CD4-positive, alpha-beta T cell treated with Interleukin-4 for 4 hours (primary cell): Measurements from ENCODE around the gene ERC2.
"Not testable (repeated sequence)": the region's sequence is repeated elsewhere in the genome, so short reads cannot be mapped to it uniquely, and the experiment has no call there.

Experiments
- DNase-seq: peaks from one replicate; pipeline ENCODE4 v3.0.0-alpha.2; 2020

The ERC2 gene

DNA sequence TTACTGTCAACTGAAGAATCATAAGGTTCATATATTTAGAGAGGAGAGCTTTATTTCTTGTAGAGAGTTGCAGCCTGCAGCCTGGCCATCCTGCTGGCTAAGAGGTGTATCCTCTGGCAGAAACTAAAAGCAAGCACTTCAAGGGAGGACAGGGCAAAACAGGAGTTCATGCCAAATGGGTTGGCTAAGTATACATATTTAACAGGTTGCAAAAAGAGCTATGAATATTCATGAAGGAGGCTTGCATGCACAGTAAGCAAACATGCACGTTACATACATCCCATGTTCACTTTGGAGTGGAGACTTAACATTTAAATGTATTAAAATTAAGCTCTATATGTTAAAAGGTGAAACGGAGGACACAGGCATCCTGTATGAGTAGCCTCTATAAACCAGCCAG lies 354.4 kb downstream of the ERC2 start:
- no peak for DNase-seq

DNA sequence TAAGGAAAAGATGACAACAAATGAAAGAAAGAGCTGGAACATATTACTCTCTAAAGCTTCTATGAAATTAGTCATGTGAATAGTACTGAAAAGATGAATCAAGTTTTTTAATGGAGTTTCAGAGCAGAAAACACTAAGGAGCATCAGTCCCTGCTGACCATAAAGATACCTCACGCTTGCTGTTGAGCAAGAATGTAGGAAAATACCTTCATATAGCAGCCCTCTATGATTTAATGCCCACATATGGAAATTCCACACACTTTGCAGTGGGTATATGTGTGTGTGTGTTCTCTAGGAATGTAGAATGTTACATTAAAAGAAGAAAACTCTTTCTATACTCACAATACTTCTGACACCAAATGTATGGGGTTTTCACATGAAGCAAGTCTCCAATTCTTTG lies 355.0 kb downstream of the ERC2 start:
- DNase-seq: no peak

GRCh38 chr3:56111606-56112304 lies 356.5 kb downstream of the ERC2 start:
- no peak for DNase-seq

GRCh38 chr3:56110886-56111285 lies 357.4 kb downstream of the ERC2 start:
- no peak for DNase-seq

- DNase-seq: no peak
Measured at GRCh38 chr3:56107157-56107556, 361.1 kb downstream of the ERC2 start.

GRCh38 chr3:56102032-56102431 lies 366.2 kb downstream of the ERC2 start:
- DNase-seq: no peak

- no peak for DNase-seq
Measured at GRCh38 chr3:56101576-56101975, 366.7 kb downstream of the ERC2 start.

DNA sequence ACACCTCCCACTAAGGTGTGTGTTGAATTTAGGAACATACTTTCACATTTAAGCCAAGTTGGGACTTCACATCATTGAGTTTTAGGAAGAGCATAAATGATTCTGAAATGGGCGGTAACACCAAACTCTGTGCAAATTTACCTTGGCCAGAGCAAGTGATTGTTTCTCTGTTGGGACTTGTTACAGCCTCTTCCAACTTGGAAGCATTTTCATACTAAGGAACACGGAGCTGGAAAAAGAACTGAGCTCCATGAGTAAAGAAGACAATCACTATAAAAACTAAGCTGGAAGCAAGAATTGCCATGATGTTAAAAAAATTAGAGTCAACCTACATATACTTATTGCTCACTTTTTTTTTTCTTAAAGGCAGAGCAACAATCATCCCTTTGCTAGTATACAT lies 371.3 kb downstream of the ERC2 start:
- no peak for DNase-seq

- no peak for DNase-seq
Measured at GRCh38 chr3:56094170-56094569, 374.1 kb downstream of the ERC2 start.

GRCh38 chr3:56089739-56090138 lies 378.5 kb downstream of the ERC2 start:
- no peak for DNase-seq

GRCh38 chr3:56087451-56088053 lies 380.7 kb downstream of the ERC2 start:
- no peak for DNase-seq

- no peak for DNase-seq
Measured at GRCh38 chr3:56086355-56086754, 381.9 kb downstream of the ERC2 start.

- no peak for DNase-seq
Measured at GRCh38 chr3:56081246-56081645, 387.0 kb downstream of the ERC2 start.

GRCh38 chr3:56076746-56077145 lies 391.5 kb downstream of the ERC2 start:
- no peak for DNase-seq

- no peak for DNase-seq
Measured at GRCh38 chr3:56075089-56075488, 393.2 kb downstream of the ERC2 start.

DNA sequence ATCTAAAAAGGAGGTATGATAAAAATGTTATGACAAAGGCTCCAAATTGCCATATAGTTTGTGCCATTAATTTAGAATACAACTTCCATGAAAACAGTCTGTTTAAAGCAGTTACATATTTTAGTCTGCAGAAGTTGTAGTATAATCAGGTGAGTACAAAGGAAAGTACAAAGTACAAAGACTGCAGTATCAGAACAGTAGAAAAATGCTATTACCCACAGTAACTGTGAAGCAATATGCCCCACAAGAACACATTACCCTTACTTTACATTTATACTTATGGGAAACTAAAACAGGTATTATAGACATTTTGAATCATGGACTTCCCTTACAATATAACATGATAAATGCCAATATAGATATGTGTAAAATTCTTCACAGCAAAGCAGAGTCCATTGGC lies 398.5 kb downstream of the ERC2 start:
- no peak for DNase-seq

DNA sequence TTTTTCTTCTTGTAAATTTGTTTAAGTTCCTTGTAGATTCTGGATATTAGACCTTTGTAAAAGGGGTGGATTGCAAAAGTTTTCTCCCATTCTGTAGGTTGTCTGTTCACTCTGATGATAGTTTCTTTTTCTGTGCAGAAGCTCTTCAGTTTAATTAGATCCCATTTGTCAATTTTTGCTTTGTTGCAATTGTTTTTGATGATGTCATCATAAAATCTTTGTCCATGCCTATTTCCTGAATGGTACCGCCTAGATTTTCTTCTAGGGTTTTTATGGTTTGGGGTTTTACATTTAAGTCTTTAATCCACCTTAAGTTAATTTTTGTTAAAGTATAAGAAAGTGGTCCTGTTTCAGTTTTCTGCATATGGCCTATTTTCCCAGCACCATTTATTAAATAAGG lies 401.9 kb downstream of the ERC2 start:
- not testable (repeated sequence) for DNase-seq

GRCh38 chr3:56064684-56065083 lies 403.6 kb downstream of the ERC2 start:
- no peak for DNase-seq

DNA sequence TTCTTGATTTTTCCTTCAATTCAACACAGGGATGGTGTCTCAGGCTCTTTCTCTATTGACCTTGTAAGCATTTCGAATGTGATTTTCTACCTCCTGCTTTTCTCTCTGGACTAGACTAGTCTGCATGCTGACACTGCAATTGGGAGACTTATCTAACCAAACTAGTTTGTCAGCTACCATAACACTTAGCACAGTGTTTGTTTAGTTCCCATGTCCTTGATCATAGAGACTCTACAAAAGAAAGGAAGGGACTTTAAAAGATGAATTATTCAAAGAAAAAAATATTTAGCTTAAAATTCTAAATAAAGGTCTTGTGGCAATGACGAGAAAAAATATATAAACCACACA lies 407.0 kb downstream of the ERC2 start:
- no peak for DNase-seq

GRCh38 chr3:56060521-56061278 lies 407.6 kb downstream of the ERC2 start:
- DNase-seq: no peak

DNA sequence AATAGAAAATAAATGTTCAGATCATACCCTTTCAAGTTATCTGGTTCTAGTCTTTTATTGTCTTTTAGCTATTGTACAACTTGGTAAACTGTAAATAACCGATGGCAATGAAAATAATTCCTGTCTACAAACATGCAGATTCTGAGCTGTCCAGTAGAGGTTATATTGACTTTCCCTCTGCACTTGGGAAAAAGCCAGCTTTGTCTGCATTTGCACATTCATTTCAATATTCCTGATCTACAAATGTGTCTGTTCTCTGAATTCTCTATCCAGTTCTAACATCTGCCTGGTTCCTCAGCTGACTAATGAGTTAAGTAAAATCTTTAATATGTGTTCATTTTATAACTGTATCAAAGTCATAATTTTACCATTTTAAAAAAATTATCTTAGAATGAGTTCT lies 408.5 kb downstream of the ERC2 start:
- DNase-seq: no peak

DNA sequence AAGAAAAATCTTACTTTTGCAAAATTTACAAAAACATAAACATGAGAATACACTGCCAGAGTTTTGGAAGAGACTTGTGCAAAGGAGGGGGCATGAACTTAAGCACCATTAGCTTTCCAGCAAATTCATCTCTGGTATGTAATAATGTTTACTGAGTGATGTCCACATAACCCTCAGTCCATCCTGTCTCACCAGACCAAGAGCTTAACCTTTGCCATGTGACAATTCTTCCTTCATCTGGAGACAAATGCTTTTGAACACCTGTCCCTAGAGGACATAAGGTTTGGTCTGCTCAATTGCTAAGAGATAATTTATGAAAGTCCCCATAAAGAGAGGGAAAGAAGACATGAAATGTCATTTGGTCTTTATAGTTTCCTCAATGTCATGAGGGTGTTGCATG lies 412.3 kb downstream of the ERC2 start:
- DNase-seq: no peak

- no peak for DNase-seq
Measured at GRCh38 chr3:56055546-56055945, 412.7 kb downstream of the ERC2 start.

- no peak for DNase-seq
Measured at GRCh38 chr3:56054844-56055243, 413.4 kb downstream of the ERC2 start.
